ENCODE results near the gene ARL2BP. TPM values are rescaled to one million over a fixed set of nuclear protein-coding genes. Genes with fewer than 3 reads are reported as not detected.

The ARL2BP gene
- total and polyA plus RNA-seq, 2 of the 13 experiments (the other 11 are each of a cell fraction or from before 2014, with no cell fraction given): 64.3 to 67.6 TPM

- TF ChIP-seq, protein P1, sequence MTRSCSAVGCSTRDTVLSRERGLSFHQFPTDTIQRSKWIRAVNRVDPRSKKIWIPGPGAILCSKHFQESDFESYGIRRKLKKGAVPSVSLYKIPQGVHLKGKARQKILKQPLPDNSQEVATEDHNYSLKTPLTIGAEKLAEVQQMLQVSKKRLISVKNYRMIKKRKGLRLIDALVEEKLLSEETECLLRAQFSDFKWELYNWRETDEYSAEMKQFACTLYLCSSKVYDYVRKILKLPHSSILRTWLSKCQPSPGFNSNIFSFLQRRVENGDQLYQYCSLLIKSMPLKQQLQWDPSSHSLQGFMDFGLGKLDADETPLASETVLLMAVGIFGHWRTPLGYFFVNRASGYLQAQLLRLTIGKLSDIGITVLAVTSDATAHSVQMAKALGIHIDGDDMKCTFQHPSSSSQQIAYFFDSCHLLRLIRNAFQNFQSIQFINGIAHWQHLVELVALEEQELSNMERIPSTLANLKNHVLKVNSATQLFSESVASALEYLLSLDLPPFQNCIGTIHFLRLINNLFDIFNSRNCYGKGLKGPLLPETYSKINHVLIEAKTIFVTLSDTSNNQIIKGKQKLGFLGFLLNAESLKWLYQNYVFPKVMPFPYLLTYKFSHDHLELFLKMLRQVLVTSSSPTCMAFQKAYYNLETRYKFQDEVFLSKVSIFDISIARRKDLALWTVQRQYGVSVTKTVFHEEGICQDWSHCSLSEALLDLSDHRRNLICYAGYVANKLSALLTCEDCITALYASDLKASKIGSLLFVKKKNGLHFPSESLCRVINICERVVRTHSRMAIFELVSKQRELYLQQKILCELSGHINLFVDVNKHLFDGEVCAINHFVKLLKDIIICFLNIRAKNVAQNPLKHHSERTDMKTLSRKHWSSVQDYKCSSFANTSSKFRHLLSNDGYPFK (CRISPR knock-in tag; IDR thresholded peaks at IDR 0.05; ENCODE audit: borderline replicate concordance): peak; percentile 72
- no peak for TF ChIP-seq ZNF816 (CRISPR knock-in tag; IDR thresholded peaks at IDR 0.05; ENCODE audit: borderline replicate concordance)
- TF ChIP-seq, protein P2, sequence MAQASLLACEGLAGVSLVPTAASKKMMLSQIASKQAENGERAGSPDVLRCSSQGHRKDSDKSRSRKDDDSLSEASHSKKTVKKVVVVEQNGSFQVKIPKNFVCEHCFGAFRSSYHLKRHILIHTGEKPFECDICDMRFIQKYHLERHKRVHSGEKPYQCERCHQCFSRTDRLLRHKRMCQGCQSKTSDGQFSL (CRISPR knock-in tag; IDR thresholded peaks at IDR 0.05): no peak; the same call in 1 of the 2 replicates
- TF ChIP-seq EEA1 (CRISPR knock-in tag; IDR thresholded peaks at IDR 0.05; ENCODE audit: borderline replicate concordance): no peak
- no peak; the same call in 1 of the 2 replicates for TF ChIP-seq ZNF782 (CRISPR knock-in tag; IDR thresholded peaks at IDR 0.05; ENCODE audit: borderline replicate concordance)
- TF ChIP-seq, protein P3, sequence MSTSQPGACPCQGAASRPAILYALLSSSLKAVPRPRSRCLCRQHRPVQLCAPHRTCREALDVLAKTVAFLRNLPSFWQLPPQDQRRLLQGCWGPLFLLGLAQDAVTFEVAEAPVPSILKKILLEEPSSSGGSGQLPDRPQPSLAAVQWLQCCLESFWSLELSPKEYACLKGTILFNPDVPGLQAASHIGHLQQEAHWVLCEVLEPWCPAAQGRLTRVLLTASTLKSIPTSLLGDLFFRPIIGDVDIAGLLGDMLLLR (CRISPR knock-in tag; IDR thresholded peaks at IDR 0.05): peak; percentile 61; the same call in 1 of the 2 replicates
- TF ChIP-seq SP1 (IDR thresholded peaks at IDR 0.05): no peak
- peak; percentile 97 for TF ChIP-seq SP1 (CRISPR knock-in tag; IDR thresholded peaks at IDR 0.05)
- TF ChIP-seq, protein P4, sequence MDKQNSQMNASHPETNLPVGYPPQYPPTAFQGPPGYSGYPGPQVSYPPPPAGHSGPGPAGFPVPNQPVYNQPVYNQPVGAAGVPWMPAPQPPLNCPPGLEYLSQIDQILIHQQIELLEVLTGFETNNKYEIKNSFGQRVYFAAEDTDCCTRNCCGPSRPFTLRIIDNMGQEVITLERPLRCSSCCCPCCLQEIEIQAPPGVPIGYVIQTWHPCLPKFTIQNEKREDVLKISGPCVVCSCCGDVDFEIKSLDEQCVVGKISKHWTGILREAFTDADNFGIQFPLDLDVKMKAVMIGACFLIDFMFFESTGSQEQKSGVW (CRISPR knock-in tag; IDR thresholded peaks at IDR 0.05; ENCODE audit: borderline replicate concordance): peak; percentile 59; the same call in 1 of the 2 replicates
- TF ChIP-seq MXD3 (CRISPR knock-in tag; IDR thresholded peaks at IDR 0.05): peak; percentile 63; the same call in 1 of the 2 replicates
- 0 out of 2 replicates have a peak, but pooled peaks have one; percentile 98 for TF ChIP-seq ZNF513 (CRISPR knock-in tag; conservative IDR thresholded peaks at IDR 0.05)
- TF ChIP-seq HOXD1 (CRISPR knock-in tag; IDR thresholded peaks at IDR 0.05): peak; percentile 76; the same call in 1 of the 2 replicates
- TF ChIP-seq ATF7 (IDR thresholded peaks at IDR 0.05): no peak
- no peak for TF ChIP-seq ATF7 (CRISPR knock-in tag; IDR thresholded peaks at IDR 0.05)
- TF ChIP-seq ZNF607 (CRISPR knock-in tag; IDR thresholded peaks at IDR 0.05; ENCODE audit: borderline replicate concordance): peak; percentile 18; the same call in 1 of the 2 replicates
- TF ChIP-seq, protein P5, sequence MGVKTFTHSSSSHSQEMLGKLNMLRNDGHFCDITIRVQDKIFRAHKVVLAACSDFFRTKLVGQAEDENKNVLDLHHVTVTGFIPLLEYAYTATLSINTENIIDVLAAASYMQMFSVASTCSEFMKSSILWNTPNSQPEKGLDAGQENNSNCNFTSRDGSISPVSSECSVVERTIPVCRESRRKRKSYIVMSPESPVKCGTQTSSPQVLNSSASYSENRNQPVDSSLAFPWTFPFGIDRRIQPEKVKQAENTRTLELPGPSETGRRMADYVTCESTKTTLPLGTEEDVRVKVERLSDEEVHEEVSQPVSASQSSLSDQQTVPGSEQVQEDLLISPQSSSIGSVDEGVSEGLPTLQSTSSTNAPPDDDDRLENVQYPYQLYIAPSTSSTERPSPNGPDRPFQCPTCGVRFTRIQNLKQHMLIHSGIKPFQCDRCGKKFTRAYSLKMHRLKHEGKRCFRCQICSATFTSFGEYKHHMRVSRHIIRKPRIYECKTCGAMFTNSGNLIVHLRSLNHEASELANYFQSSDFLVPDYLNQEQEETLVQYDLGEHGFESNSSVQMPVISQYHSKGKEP (CRISPR knock-in tag; IDR thresholded peaks at IDR 0.05): no peak; the same call in 1 of the 2 replicates
- TF ChIP-seq, protein P6, sequence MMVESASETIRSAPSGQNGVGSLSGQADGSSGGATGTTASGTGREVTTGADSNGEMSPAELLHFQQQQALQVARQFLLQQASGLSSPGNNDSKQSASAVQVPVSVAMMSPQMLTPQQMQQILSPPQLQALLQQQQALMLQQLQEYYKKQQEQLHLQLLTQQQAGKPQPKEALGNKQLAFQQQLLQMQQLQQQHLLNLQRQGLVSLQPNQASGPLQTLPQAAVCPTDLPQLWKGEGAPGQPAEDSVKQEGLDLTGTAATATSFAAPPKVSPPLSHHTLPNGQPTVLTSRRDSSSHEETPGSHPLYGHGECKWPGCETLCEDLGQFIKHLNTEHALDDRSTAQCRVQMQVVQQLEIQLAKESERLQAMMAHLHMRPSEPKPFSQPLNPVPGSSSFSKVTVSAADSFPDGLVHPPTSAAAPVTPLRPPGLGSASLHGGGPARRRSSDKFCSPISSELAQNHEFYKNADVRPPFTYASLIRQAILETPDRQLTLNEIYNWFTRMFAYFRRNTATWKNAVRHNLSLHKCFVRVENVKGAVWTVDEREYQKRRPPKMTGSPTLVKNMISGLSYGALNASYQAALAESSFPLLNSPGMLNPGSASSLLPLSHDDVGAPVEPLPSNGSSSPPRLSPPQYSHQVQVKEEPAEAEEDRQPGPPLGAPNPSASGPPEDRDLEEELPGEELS (CRISPR knock-in tag; IDR thresholded peaks at IDR 0.05): peak; percentile 58; the same call in 1 of the 2 replicates
Measured at GRCh38 chr16:57300387-57301125, 55.5 kb downstream of the ARL2BP start (continued).
